Measurements from ENCODE around the gene UACA.

DNA sequence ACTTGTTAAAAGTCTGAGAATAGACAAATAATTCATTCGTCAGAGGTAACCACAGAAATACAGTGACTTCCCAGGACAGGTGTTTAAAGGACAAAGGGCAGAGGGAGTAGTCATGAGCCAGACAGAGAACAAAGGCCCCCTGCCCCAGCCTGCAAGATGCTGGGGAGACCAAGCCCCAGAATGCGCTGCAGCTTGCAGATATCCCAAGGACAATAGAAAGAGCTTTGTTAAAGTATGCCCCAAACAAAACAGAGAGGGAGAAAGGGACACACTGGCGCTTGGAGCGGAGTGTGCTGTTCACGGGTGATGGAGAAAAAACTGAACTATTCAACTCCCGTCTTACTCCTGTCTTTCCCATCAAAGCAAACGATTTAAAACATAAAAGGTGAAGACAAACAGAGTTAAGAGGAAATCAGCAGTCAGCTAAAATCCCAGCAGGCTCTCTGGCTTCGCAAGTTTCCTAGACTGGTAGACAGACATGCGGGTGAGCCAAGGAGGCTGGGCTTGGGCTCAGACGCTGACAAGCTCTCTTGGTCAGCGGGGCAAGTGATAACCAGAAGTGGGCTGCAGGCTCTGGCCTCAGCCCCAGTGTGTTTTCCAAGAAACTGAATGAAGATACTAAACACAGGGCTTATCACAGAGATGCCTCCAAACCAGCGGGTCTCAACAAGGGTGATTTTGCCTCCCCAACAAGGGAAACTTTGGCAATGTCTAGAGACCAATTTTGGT, 130.1 kb downstream of the UACA start:
- TF ChIP-seq, protein P1, sequence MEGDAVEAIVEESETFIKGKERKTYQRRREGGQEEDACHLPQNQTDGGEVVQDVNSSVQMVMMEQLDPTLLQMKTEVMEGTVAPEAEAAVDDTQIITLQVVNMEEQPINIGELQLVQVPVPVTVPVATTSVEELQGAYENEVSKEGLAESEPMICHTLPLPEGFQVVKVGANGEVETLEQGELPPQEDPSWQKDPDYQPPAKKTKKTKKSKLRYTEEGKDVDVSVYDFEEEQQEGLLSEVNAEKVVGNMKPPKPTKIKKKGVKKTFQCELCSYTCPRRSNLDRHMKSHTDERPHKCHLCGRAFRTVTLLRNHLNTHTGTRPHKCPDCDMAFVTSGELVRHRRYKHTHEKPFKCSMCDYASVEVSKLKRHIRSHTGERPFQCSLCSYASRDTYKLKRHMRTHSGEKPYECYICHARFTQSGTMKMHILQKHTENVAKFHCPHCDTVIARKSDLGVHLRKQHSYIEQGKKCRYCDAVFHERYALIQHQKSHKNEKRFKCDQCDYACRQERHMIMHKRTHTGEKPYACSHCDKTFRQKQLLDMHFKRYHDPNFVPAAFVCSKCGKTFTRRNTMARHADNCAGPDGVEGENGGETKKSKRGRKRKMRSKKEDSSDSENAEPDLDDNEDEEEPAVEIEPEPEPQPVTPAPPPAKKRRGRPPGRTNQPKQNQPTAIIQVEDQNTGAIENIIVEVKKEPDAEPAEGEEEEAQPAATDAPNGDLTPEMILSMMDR (IDR thresholded peaks at IDR 0.05) = no peak
- no peak for TF ChIP-seq POLR2A (IDR thresholded peaks at IDR 0.05)

Measured in thyroid gland (tissue), 4 donors.